ENCODE measurements around the gene PROM2. TPM values are rescaled to one million over a fixed set of nuclear protein-coding genes. Genes with fewer than 3 reads are reported as not detected.

The PROM2 gene
- total RNA-seq, 1 donor from 2014 or later, result 18.5 TPM

GRCh38 chr2:95320986-95321767 lies 46.9 kb downstream of the PROM2 start:
- peaks cover 15% of the 10 kb centered on the region for H3K4me1 Mint-ChIP-seq (ENCODE audit: unreplicated experiment)
- peaks cover 3% of the 10 kb centered on the region for H3K27me3 Mint-ChIP-seq
- no peak for DNase-seq (ENCODE audit: extremely low spot score, unreplicated experiment)
- H3K4me3 Mint-ChIP-seq, result no peak overlapping the region
- H3K36me3 Mint-ChIP-seq, result no peaks in the 10 kb centered on the region
- TF ChIP-seq CTCF (conservative IDR thresholded peaks at IDR 0.05), result no peak
- no peaks in the 10 kb centered on the region for H3K9me3 Mint-ChIP-seq
- peak overlapping the region; percentile 70 for H3K27ac Mint-ChIP-seq

- Mint-ChIP-seq H3K4me3 (no peak overlapping the region), H3K36me3 (no peaks in the 10 kb centered on the region), H3K27ac (no peak overlapping the region), H3K9me3 (no peaks in the 10 kb centered on the region), H3K27me3 (peaks cover 1% of the 10 kb centered on the region), H3K4me1 (ENCODE audit: unreplicated experiment) (peaks cover 8% of the 10 kb centered on the region)
- no peak for DNase-seq (ENCODE audit: extremely low spot score, unreplicated experiment)
- TF ChIP-seq CTCF (conservative IDR thresholded peaks at IDR 0.05), result peak; percentile 64
Observed at GRCh38 chr2:95323347-95324155, 49.3 kb downstream of the PROM2 start.

GRCh38 chr2:95325026-95325425 lies 50.8 kb downstream of the PROM2 start:
- no peak for DNase-seq (ENCODE audit: extremely low spot score, unreplicated experiment)
- Mint-ChIP-seq H3K36me3 (no peaks in the 10 kb centered on the region), H3K4me1 (ENCODE audit: unreplicated experiment) (peaks cover 8% of the 10 kb centered on the region), H3K27me3 (no peaks in the 10 kb centered on the region), H3K27ac (no peak overlapping the region), H3K4me3 (no peak overlapping the region), H3K9me3 (no peaks in the 10 kb centered on the region)
- no peak for TF ChIP-seq CTCF (conservative IDR thresholded peaks at IDR 0.05)

- Mint-ChIP-seq H3K27ac (no peak overlapping the region), H3K36me3 (no peaks in the 10 kb centered on the region), H3K4me3 (no peak overlapping the region), H3K9me3 (no peaks in the 10 kb centered on the region), H3K4me1 (ENCODE audit: unreplicated experiment) (peaks cover 11% of the 10 kb centered on the region), H3K27me3 (no peaks in the 10 kb centered on the region)
- no peak for TF ChIP-seq CTCF (conservative IDR thresholded peaks at IDR 0.05)
- no peak for DNase-seq (ENCODE audit: extremely low spot score, unreplicated experiment)
Observed at GRCh38 chr2:95325590-95326432, 51.6 kb downstream of the PROM2 start.

GRCh38 chr2:95326433-95327140 lies 52.3 kb downstream of the PROM2 start:
- H3K27ac Mint-ChIP-seq, result no peak overlapping the region
- DNase-seq (ENCODE audit: extremely low spot score, unreplicated experiment), result no peak
- H3K9me3 Mint-ChIP-seq, result no peaks in the 10 kb centered on the region
- peaks cover 11% of the 10 kb centered on the region for H3K4me1 Mint-ChIP-seq (ENCODE audit: unreplicated experiment)
- TF ChIP-seq CTCF (conservative IDR thresholded peaks at IDR 0.05), result no peak
- no peak overlapping the region for H3K4me3 Mint-ChIP-seq
- H3K36me3 Mint-ChIP-seq, result no peaks in the 10 kb centered on the region
- no peaks in the 10 kb centered on the region for H3K27me3 Mint-ChIP-seq
